ENCODE data around the gene FXYD6.

DNA sequence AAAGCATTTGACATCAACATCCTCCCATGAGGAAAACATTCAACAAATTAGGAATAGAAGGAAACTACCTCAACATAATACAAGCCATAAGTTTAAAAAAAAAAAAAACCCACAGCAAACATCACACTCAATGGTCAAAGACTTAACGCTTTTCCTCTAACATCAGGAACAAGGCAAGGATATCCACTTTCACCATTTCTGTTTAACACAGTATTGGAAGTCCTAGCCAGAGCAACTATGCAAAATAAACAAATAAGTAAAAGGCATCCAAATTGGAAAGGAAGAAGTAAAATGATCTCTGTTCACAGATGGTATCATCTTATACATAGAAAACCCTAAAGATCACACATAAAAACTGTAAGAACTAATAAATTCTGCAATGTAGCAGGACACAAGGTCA, 13.1 kb downstream of the FXYD6 start:
- TF ChIP-seq, protein P1, sequence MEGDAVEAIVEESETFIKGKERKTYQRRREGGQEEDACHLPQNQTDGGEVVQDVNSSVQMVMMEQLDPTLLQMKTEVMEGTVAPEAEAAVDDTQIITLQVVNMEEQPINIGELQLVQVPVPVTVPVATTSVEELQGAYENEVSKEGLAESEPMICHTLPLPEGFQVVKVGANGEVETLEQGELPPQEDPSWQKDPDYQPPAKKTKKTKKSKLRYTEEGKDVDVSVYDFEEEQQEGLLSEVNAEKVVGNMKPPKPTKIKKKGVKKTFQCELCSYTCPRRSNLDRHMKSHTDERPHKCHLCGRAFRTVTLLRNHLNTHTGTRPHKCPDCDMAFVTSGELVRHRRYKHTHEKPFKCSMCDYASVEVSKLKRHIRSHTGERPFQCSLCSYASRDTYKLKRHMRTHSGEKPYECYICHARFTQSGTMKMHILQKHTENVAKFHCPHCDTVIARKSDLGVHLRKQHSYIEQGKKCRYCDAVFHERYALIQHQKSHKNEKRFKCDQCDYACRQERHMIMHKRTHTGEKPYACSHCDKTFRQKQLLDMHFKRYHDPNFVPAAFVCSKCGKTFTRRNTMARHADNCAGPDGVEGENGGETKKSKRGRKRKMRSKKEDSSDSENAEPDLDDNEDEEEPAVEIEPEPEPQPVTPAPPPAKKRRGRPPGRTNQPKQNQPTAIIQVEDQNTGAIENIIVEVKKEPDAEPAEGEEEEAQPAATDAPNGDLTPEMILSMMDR (IDR thresholded peaks at IDR 0.05; ENCODE audit: insufficient read depth, low read length), result no peak
- TF ChIP-seq POLR2AphosphoS5 (IDR thresholded peaks at IDR 0.05; ENCODE audit: low read depth), result no peak
- TF ChIP-seq GABPA (IDR thresholded peaks at IDR 0.05; ENCODE audit: low read depth), result no peak
- no peak for TF ChIP-seq SPI1 (IDR thresholded peaks at IDR 0.05; ENCODE audit: borderline replicate concordance, low read depth)
- no peak for TF ChIP-seq REST (IDR thresholded peaks at IDR 0.05; ENCODE audit: insufficient replicate concordance, low read depth)
